ENCODE measurements around the gene ZNF100. TPM values are rescaled to one million over a fixed set of nuclear protein-coding genes. Genes with fewer than 3 reads are reported as not detected.

Gene ZNF100
- total and polyA plus RNA-seq, 12 donors: 2.0 to 18.7 (median 9.6) TPM

DNA sequence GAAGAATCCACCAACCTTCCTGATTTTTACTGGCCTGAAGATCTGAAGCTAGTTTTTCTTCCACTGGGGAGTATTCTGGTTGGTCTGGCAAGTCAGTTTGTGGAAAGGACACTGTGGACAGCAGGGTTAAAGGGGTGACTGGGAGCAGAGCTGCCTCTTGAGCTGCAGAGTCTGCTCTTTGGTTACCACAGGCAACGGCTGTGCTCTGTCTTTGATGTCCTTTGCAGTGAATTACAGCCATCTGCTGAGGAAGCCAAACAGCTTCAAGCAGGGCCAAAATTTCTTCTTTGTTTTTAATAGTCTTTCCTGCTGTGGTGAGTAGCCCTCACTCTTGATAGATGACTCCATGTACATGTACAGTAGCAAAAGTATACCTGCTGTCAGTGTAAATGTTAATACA is 75.7 kb downstream of the ZNF100 start:
- intact Hi-C loops (cut with DNase I): loop anchor here in 1 of 2 donors (10.0 kb wide), 1 partner anchor 207 kb away; no protein-coding TSS in a partner anchor
- 8 to 32% (median 14%) methylated on average over 1 of the region's 1 CpG for WGBS, 4 donors
- no peaks in the 10 kb centered on the region for H3K27me3 ChIP-seq
- H3K9me3 ChIP-seq (replicated peaks in 1 of 3): no peaks in the 10 kb centered on the region
- DNase-seq: peak in 2 of 7 donors; percentile 18 to 63
- no peak overlapping the region for H3K4me3 ChIP-seq
- no peaks in the 10 kb centered on the region for H3K36me3 ChIP-seq (replicated peaks in 1 of 2)
- H3K4me1 ChIP-seq (replicated peaks in 1 of 2): no peaks in the 10 kb centered on the region
- H3K27ac ChIP-seq: no peak overlapping the region
- TF ChIP-seq, protein P1, sequence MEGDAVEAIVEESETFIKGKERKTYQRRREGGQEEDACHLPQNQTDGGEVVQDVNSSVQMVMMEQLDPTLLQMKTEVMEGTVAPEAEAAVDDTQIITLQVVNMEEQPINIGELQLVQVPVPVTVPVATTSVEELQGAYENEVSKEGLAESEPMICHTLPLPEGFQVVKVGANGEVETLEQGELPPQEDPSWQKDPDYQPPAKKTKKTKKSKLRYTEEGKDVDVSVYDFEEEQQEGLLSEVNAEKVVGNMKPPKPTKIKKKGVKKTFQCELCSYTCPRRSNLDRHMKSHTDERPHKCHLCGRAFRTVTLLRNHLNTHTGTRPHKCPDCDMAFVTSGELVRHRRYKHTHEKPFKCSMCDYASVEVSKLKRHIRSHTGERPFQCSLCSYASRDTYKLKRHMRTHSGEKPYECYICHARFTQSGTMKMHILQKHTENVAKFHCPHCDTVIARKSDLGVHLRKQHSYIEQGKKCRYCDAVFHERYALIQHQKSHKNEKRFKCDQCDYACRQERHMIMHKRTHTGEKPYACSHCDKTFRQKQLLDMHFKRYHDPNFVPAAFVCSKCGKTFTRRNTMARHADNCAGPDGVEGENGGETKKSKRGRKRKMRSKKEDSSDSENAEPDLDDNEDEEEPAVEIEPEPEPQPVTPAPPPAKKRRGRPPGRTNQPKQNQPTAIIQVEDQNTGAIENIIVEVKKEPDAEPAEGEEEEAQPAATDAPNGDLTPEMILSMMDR (IDR thresholded peaks at IDR 0.05): no peak
- no peak for TF ChIP-seq POLR2A (IDR thresholded peaks at IDR 0.05)

DNA sequence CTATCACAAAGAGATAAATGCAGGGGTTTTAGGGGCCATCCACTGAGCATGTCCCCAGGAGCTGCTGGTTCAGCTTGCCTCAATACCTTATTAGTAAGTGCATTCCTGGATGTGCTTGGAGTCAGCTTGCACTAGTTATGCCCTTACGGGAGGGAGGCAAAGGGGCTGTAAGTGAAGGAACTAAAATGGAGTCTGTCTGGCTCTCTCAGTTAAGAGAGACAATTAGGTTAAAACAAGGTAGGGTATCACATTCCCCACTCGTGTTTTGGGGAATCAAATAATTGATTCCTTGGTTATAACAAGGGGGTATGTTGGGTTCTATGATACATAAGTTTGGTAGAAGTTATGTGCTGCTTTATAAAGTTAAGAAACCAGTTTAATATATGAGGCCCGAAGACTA is 78.9 kb downstream of the ZNF100 start:
- H3K9me3 ChIP-seq (replicated peaks in 1 of 3): no peaks in the 10 kb centered on the region
- TF ChIP-seq, protein P1 (IDR thresholded peaks at IDR 0.05): no peak
- TF ChIP-seq POLR2A (IDR thresholded peaks at IDR 0.05): no peak
- DNase-seq: no peak
- intact Hi-C loops (cut with DNase I): no loop called here
- WGBS, 4 donors: 70 to 75% (median 74%) methylated on average over 3 of the region's 3 CpGs
- H3K4me1 ChIP-seq (replicated peaks in 1 of 2): no peaks in the 10 kb centered on the region
- H3K4me3 ChIP-seq: no peak overlapping the region
- H3K27ac ChIP-seq: no peak overlapping the region
- H3K36me3 ChIP-seq (replicated peaks in 1 of 2): no peaks in the 10 kb centered on the region
- no peaks in the 10 kb centered on the region for H3K27me3 ChIP-seq

DNA sequence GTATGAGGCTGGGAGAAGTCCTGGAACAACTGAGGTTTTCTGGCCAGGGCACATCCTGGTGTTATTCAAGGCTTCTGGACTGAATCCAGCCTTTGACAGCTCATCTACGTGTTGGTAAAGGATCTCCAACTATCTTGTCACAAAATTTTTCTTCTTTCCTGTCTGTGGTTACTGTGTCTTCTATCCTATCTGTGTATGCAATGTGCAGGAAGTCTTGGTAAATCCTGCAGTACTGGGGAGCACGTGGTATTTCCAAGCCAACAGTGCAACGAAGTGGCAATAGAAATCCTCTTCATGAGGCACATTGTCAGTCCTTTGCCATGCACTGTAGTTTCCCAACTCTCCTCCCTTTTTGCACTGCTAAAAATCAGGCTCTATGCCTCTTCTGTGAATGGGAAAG is 86.7 kb downstream of the ZNF100 start:
- Histone ChIP-seq H3K9me3 (replicated peaks in 1 of 3) (no peaks in the 10 kb centered on the region), H3K4me1 (replicated peaks in 1 of 2) (no peaks in the 10 kb centered on the region), H3K27me3 (no peaks in the 10 kb centered on the region), H3K4me3 (no peak overlapping the region), H3K36me3 (replicated peaks in 1 of 2) (no peaks in the 10 kb centered on the region), H3K27ac (no peak overlapping the region)
- intact Hi-C loops (cut with DNase I): no loop called here
- no peak for TF ChIP-seq POLR2A (IDR thresholded peaks at IDR 0.05)
- TF ChIP-seq, protein P1 (IDR thresholded peaks at IDR 0.05): no peak
- no peak for DNase-seq
- 42 to 60% (median 54%) methylated on average over 3 of the region's 3 CpGs for WGBS, 4 donors

DNA sequence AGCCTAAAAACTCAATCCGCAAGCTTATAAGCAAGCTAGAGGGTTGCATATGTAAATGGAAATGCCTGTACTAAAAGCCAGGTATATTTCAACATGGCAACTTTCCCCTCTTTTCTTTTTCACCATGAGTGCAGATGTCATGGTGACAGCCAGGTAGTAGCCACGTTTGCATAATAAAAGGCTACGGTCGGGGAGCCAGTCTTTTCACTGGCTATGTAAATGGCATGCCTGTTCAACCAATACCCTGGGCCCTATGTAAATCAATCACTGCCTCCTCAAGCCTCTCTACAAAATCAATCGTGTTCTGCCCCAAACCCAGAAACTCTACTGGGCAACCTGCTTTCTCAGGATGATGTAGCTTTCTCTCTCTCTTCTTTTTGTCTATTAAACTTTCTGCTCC is 87.4 kb downstream of the ZNF100 start:
- WGBS, 4 donors: 68 to 82% (median 76%) methylated on average over 5 of the region's 5 CpGs
- no peak for TF ChIP-seq POLR2A (IDR thresholded peaks at IDR 0.05)
- TF ChIP-seq, protein P1 (IDR thresholded peaks at IDR 0.05): no peak
- Histone ChIP-seq H3K4me1 (replicated peaks in 1 of 2) (no peaks in the 10 kb centered on the region), H3K9me3 (replicated peaks in 1 of 3) (no peaks in the 10 kb centered on the region), H3K27ac (no peak overlapping the region), H3K36me3 (replicated peaks in 1 of 2) (no peaks in the 10 kb centered on the region), H3K27me3 (no peaks in the 10 kb centered on the region), H3K4me3 (no peak overlapping the region)
- intact Hi-C loops (cut with DNase I): no loop called here
- no peak for DNase-seq

All from adrenal gland (tissue), 12 donors.